ENCODE data around the gene E2F4.
A peak's percentile ranks its signal among the peaks of the same experiment; 100 is the strongest.

Gene E2F4

DNA sequence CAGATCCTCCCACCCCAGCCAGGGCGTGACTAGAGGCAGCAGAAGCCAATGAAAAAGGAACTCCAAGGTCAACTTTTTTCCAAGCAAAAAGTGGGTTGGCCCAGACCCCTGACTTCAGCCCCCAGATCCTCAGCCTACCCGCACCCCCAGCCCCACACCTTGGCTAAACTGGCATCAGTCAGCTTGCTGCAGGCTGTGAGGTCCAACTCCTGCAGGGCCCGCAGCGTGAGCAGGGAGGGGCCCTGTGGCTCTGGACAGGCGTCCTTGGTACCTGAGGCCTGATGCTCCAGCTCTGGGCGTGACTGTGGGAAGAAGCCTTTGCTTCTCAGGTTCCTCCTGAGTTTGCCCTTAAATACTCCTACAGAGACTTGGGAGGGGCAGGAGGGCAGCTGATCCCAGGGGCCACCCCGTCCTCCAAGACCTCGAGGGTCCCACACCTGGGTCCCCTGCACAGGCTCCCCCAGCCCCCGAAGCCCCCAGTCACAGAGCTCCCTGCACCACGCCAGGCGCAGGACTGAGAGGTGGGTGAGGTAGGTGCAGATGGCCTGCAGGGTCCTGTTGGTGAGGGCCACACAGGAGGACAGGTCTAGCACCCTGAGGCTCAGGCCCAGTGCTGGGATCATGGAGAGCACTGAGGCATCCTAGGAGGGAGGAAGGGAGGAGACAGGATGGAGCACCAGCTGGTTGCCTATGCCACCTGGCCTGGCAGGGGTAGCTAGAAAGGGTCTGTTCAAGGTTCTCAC, 16.4 kb downstream of the E2F4 start:
- DNase-seq (ENCODE audit: low read depth) = no peak

DNA sequence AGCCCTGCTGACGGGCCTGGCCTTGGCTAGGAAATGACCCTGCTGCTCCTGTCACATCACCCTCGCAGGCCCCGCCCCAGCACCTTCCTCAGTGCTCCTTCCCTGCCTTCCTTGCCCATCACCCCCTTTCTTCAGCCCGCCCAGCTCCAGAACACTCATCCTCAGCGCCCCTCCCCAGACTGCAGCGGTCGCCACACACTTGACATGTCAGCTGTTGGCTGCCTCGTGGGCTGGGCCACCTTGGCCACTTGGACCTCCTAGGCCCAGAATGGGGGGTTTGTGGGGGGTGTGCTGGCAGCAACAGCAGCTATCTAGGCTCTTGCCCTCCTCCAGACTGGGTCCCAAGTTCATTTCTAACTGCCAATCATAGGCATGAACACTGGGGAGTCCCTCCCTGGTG, 17.6 kb downstream of the E2F4 start:
- DNase-seq (ENCODE audit: low read depth) = no peak

DNA sequence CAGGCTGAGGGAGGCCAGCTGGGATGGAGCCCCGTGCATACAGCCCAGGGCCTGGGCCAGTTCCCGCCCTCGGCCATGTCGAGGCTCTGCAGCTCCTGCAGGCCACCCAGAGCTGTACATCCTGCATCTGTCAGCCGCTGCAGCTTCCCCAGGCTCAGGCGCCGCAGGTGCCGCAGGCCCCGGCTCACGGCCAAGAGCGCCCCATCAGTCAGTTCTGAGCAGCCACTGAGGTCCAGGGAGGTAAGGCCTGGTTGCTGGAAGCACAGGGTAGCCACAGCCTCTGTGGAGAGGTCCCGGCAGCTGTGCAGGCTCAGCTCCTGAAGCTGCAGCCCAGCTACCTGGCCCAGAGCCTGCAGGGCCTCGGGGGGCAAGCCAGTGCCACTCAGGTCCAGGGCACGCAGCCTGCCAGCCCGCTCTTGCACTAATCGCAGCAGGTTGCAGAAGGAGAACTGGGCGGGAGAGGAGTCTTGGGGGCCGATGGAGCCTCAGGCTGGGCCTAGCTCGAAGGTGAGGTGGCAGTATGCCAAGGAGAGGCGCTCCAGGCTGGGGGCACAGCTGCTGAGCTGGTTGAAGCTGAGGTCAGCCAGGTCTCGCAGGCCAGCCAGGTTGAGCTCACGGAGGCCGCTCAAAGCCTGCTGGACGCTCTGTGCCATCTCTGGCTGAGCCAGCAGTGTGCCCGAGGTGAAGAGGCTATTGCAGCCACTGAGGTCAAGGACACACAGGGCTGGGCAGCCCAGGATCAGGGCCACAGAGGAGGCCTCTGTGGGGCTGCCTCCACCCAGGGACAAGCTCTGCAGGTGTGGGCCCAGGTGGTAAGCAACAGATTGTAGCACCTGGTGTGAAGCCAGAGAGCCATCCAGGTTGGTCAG, 18.3 kb downstream of the E2F4 start:
- DNase-seq (ENCODE audit: low read depth) = no peak

DNA sequence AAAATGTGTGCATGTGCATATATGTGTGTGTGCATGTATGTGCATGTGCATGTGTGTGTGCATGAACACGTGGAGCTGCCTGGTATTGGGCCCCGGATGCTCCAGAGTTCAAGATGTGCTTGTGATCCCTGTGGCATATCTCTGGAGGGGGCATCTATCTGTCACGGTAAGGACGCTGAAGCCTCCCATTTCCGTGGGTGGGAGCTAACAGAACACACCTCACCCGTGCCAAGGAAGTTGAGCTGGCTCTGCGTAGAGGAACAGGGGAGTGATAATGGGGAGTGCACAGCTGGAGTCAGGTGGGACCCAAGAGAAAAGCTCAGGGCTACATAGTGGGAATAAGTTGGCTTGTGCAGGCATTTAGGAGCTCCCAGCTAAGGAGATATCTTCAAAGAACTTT, 19.7 kb downstream of the E2F4 start:
- DNase-seq (ENCODE audit: low read depth) = no peak

DNA sequence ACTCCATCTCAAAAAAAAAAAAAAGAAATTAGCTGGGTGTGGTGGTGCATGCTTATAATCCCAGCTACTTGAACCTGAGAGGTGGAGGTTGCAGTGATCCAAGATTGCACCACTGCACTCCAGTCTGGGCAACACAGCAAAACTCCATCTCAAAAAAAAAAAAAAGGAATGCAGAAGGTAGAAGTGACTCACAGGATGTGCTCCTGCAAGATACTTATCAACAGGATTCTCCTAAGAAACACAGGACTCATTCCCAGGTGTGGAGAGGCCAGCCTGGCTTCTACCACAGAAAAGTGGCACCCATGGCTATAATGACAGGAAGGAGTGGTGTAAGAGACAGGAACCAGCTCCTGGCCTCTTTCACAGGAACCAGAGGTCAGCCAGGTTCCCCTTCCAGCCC, 20.8 kb downstream of the E2F4 start:
- no peak for DNase-seq (ENCODE audit: low read depth)

DNA sequence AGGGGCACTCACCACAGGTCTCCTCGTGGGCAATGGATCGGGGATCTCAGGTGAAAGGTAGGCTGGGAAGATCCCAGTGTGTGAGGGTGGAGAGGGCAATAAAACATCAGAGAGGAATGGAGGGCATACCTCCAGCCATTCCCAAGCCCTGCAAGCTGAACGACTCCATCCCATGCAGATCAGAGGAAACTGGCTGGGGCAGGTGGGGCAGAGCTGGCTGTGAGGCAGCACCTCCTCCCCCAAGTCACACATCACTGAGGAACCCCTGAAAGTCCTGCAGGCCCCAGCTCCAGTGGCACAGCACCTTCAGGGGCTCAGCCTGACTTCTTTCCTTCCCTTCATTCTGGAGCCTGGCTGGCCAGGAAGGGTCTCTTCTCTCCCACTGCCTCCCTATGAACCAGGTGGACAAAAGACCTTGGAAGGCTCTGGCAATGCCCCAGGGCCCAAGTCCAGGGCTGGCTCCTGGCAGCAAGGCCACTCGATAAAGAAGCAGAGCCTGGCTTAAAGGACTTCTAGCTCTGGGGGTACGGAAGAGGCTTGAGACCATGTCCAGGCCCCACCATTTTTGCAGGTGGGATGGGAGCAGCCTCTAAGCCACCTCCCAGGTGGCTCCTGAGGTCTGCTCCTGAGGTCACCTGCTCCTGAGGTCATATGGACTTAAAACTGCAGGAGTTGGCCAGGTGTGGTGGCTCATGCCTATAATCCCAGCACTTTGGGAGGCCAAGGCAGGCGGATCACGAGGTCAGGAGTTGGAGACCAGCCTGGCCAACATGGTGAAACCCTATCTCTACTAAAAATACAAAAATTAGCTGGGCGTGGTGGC, 21.5 kb downstream of the E2F4 start:
- DNase-seq (ENCODE audit: low read depth) = no peak

DNA sequence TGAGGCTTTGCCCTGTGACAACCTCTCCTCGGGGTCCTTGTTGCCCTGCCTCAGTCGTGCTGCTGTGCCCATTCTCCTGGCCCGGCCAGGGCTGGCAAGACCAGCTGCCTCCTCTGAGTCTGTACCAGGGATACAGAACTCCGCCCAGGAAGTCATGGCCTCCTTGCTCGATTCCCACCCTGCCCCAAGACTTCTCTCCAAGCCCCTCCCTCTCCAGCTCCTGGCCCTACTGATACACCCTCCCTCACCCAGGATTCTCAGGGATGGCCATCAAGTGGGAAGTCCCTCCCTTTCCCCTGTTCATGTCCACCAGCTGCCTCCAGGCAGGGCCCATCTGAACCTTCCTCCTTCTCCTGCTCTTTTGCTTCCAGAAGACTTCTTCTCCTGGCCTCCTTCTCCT, 23.8 kb downstream of the E2F4 start:
- DNase-seq (ENCODE audit: low read depth) = no peak

DNA sequence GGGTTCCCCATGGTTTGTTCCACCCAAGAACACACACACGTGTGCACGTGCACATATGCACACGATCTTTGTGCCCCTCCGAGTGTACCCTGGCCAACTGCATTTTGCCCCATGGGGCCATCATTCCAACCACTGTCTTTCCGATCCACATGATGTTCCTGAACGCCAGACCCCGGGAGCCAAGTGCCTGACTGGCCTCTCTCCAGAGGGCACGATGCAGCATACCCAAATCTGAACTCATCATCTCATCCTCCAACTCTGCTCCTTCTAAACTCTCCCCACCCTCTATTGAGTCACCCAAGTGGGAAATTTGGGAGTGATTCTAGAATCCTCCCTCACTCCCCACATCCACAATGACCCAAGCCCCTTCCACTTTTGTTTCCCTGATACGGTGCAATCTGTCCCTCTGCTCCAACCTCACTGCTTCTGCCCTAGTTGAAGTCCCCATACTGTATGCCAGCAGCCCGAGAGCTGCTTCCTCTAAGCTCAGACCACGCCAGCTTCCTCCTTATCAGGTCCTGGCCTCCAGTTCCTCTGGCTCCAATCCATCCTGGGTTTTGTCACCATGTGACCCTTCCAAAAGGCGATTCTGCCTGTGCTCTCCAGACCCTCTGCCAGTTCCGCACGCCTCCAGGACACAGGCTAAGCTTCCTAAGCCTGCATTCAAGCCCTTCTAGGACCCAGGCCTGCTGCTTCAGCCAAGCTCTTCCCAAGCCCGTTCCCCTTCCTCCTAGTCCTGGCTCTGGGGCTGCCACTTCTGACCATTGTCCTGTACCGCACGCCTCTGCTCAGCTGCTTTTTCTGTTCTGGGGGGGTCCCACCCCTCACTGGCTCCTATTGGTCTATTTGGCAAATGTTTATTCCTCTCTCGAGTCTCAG, 24.9 kb downstream of the E2F4 start:
- DNase-seq (ENCODE audit: low read depth) = no peak

DNA sequence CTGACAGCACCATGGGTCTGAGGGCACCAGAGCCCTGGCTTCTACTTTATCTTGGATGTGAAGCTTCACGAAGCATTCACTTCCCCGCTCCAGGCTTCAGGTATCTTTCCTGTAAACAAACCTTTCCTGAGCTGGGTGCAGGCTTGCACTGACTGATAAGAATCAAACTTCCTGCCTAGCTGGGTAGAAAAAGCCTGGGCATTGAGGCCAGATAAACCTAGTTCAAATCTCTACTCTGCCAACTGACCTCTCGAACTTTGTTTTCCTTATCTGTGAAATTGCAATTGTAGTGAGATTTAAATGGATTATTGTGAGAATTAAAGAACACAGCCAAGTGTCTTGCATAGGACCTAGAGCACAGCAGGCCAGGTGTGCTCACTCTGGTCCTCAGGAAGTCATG, 32.0 kb downstream of the E2F4 start:
- no peak for DNase-seq (ENCODE audit: low read depth)

DNA sequence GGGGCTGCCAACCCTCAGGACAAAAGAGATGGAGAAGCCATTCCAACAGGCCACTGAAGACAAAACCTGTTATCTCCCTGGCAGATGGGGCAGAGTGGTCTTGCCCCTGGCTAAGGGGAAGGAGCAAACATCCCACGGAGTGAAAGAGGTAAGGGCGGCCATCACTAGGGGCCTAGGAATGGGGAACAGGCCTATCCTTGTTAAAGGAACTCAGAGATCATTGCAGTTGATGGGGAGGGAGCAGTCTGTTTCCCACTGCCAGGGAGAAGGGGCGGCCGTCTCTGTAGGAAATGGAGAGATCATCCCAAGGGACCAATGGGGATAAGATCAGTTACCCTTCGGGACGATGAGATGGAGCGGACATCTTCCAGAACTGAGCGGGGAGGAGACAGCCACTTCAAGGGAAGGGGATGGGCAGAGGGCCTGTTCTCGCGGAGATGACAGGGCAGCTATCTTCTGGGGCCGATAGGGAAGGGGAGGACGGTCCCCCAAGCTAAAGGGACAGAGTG, 34.4 kb downstream of the E2F4 start:
- DNase-seq (ENCODE audit: low read depth) = no peak

DNA sequence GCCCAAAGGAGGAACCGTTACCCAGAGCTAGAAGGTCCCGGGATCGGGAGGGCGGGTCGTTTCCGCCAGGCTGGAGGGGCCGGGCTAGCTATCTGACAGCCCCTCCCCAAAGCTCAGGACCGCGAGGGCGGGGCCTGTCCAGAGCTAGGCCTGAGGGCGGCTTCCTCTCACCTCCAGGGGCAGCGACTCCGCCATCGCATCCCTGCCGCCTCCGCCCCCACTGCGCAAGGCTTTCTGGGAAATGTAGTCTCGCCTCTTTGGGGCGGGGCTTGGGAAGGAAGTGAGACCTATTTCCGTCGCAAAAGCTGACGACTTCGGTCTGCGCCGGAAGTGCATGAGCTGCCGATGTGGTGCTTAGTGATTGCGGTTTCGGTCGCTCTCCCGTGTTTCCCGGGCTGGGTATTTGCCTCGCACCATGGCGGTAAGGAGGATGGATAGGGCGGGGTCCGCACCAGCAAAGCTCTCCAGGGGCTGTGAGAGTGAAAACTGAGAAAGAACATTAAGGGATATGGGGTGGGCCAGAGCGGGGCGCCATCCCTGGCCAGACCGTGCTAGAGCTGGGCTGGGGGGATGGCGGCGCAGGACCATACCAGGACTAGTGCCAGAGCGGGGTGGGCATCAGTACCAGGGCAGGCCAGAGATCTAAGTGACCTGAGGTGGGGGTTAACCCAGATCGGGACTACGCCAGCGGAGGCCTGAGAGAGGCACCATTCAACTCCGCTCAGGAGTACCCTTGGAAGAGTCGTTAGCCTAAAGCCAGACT, 35.0 kb downstream of the E2F4 start, which contains the start of gene TMEM208:
TSS of gene TMEM208 (plus strand) at position 327 of the 763 bp plus-strand sequence. CDS start at position 416, 89 bp downstream.
- DNase-seq (ENCODE audit: low read depth) = peak; percentile 97

DNA sequence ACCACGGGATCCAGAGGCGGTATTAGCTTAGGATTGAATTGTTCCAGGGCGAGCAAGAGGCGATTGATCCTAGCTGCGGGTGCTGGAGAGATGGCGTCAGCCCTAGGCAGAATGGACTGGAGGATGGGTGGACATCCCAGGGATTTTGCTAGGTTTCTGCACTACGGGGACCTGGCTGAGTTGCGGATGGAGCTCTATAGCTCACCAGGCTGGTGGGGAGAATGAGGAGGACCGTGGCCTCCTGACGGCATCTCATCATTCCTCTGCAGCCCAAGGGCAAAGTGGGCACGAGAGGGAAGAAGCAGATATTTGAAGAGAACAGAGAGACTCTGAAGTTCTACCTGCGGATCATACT, 35.6 kb downstream of the E2F4 start:
- no peak for DNase-seq (ENCODE audit: low read depth)

DNA sequence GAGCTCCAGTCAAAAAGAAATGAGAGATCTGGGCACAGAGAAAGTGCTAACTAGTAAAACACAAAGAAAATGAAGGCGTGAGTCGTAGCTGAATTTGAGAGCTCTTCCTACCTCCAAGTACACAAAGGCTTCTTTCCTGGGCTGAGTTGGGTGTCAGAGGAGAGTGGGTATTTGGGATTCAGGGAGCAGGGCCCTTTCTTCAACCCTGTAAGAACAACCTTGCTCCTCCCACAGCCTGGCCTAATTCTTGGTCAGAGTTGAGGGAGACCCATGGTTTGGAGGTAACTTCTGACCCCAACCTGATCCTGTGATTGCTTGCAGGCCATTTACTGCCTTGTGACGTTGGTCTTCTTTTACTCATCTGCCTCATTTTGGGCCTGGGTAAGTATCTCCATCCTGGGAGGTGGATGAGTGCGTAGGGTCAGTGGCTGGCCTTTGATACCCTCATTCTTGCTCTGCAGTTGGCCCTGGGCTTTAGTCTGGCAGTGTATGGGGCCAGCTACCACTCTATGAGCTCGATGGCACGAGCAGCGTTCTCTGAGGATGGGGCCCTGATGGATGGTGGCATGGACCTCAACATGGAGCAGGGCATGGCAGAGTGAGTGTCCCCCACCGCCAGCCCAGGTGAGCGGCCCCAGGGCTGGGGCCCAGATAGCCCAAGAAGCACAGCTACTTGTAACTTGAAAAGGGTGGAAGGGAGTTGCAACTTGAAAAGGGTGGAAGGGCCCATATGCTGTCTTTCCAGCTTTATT, 36.3 kb downstream of the E2F4 start:
- no peak for DNase-seq (ENCODE audit: low read depth)

DNA sequence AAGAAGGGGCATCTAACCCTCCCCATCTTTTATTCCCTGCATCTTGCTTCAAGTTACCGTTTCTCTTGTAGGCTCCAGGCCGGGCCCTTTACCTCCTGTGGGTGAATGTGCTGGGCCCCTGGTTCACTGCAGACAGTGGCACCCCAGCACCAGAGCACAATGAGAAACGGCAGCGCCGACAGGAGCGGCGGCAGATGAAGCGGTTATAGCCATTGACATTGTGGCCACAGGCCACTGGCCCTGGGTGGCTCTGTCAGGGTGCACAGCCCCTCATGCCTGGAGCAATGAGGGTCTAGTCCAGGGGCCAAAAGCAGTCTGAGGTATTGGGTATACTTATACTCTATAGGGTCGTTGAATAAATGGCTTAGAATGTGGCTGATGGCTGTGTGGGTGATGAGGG, 37.0 kb downstream of the E2F4 start:
- no peak for DNase-seq (ENCODE audit: low read depth)

DNA sequence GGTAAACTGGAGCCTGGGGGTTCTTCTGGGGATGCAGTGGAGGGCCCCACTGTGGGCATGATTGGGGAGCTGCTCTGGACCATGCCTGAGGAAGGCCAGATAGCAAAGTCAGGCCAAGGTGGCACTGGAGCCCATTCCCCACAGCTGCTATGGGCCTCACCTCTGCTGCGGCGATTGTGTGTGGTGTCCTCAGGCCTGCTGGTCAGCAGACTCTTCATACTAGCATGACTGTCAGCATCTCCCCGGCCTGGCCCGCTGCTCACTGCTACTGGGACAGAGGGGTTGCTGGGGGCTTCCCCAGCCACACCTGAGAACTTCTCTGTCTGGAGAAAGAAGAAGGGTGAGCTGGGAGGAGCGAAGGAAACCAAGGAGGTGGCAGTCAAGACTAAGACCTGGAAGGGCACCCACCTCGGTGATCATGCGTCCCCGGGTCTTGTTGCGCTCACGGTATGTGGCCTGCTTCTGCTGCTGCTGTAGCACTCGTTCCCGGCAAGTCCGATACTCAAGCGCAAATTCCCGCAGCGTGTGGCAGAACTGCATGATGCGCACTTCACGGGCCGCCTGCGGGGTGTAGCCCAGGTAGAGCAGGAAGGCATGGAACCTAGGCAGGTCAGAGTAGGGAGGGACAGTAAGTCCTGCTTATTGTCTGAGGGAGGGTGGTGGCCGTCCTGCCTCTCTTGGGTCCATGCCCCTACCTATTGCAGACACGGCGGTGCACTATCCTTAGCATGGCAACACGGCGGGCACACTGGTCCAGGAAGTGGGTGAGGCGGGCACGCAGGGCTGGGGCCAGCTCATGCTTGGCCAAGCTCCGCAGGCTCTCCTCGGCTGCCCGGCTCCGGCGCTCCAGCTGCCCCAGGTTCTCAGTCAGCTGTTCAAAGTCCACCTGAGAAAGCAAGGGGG, 38.2 kb downstream of the E2F4 start:
- no peak for DNase-seq (ENCODE audit: low read depth)

DNA sequence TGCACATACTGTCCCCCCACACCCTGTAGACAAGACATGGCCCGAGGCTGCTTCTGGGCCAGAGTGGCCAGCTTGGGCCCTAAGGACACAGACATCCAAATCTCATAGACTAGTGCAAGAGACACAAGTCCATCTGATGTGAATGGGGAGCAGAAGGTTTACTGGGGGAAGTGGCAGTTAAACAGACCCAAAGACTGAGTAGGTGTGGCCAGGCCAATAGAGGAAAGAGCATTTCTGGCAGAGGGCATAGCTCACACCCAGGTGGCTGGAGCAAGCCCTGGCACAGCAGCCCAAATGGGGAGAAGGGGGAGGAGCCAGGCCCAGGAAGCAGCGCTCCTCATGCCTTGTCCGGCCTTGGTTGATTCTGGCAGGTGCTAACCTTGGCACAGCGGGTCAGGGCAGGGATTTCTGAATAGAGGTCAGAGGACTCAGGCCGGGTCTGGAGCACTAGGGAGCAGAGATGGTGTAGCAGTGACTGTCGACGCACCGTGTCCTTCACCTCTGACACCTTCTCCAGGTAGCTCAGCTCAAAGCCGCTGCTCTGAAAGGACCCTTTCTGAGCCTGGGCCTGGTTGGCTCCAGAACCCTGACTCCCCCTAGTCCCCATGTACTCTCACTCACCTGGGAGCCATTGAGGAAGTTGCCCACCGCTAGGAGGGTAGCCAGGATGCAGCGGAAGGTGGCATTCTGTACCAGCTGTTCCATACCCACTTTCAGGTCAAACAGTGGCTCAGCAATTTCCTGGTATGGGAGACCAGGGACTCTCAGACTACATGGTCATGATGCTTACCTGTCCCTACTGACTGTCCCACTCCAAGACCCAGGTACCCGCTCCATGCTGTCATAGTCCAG, 39.1 kb downstream of the E2F4 start:
- no peak for DNase-seq (ENCODE audit: low read depth)

DNA sequence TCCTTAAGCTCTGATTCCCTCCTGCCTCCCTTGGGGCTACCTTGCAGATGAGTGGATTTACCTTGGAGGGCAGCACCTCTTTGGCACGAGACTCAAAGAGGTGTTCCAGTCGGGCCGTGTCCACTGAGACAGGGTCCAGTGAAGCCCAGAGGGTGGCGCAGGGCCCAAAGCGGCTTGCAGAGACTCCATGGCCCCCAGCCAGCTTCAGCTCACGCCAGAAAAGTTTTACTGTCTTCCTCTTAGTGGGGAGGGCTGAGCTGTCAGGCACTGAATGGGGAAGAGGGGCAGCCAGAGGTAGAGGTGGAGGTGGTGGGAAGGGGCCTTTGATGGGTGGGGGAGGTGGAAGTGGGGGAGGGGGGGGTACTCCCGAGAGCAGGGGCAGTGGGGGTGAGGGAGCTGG, 41.6 kb downstream of the E2F4 start:
- no peak for DNase-seq (ENCODE audit: low read depth)

DNA sequence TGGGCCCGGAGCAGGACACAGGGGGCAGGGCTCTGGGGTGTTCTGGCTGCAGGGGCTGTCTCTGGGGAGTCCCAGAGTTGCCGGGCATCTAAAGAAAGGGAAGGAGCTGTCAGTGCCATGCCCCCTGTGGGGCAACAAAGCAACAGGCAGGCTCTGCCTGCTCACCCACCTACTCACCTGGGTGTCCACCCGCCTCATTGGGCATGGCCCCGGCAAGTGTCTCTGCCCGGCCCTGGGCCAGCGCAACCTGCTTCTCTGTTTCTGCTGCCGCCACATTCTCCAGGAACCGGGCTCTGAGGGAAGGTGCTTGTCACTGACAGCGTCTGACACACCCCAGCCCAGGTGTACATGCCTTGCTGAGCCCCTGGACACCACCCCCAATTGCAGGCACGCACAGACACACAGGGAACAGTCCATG, 42.2 kb downstream of the E2F4 start:
- no peak for DNase-seq (ENCODE audit: low read depth)

Data from activated T-helper 9 cell treated with anti-CD3 and anti-CD28 coated beads, Interleukin-2, amount 50 U/mL, for 16 hours (primary cell).